BJ (cell line): ENCODE measurements around the gene PDE4A. TPM values are rescaled to one million over a fixed set of nuclear protein-coding genes. Genes with fewer than 3 reads are reported as not detected.
A peak's percentile ranks its signal among the peaks of the same experiment; 100 is the strongest.

Experiments
- CTCF ChIA-PET: fragments of 350-600 bp; formaldehyde crosslinking; extraction: SDS; loops from one replicate; lab custom pipeline; 2021; ENCODE audit warnings: antibody characterized with exemption, inconsistent platforms; lab: Yijun Ruan, JAX
- POLR2A ChIA-PET: fragments of 300-600 bp; sonication (Branson Sonifier 250); formaldehyde crosslinking; extraction: SDS; loops from one replicate; lab custom pipeline; 2021; ENCODE audit warnings: antibody characterized with exemption; lab: Charles Lee
- DNase-seq: peaks from one replicate; pipeline ENCODE4 v3.0.0-alpha.2; 2011; ENCODE audit warnings: low read depth
- H3K27me3 ChIP-seq: 2 replicates; pipeline ENCODE4 v1.6.0; 2011; ENCODE audit warnings: low read length; ENCODE audit not compliant: control insufficient read depth, insufficient read depth
- H3K36me3 ChIP-seq: 2 replicates; pipeline ENCODE4 v1.5.1; 2011; ENCODE audit warnings: low read length; ENCODE audit not compliant: control insufficient read depth, insufficient read depth
- H3K4me3 ChIP-seq: 2 replicates; pipeline ENCODE4 v1.5.1; 2011; ENCODE audit warnings: low read depth, mild to moderate bottlenecking, control low read depth, low read length
- CTCF ChIP-seq: IDR thresholded peaks from 2 replicates; pipeline ENCODE4 v1.5.1; 2011; ENCODE audit warnings: low read depth, mild to moderate bottlenecking, control low read depth, inconsistent platforms, low read length, moderate library complexity; ENCODE audit not compliant: insufficient read depth
- polyA plus RNA-seq: library from polyadenylated mRNA; depleted of rRNA; stranded (reverse); fragments of >200 nt; gene quantifications from 2 replicates; pipeline ENCODE4 v1.2.3, GENCODE V29; 2011

Gene PDE4A
- polyA plus RNA-seq, 1 experiment: 4.2 TPM

- H3K36me3 ChIP-seq: no peaks in the 10 kb centered on the region
- H3K27me3 ChIP-seq: peaks cover 19% of the 10 kb centered on the region
- CTCF ChIA-PET: interaction anchor here (0.6 to 17.1 kb wide), 15 partner anchors 9 to 229 kb away, joined by 3 to 321 read pairs (median 4); partner anchors contain the start of gene CDC37
- TF ChIP-seq CTCF: peak; percentile 95
- no peak for DNase-seq
- H3K4me3 ChIP-seq: peak overlapping the region; percentile 27
- POLR2A ChIA-PET: no interaction called here
These were observed 3.8 kb downstream of the PDE4A start for GRCh38 chr19:10424011-10424637.

GRCh38 chr19:10427169-10427568, 6.8 kb downstream of the PDE4A start:
- no peak for TF ChIP-seq CTCF
- POLR2A ChIA-PET: no interaction called here

GRCh38 chr19:10428996-10429381, 8.7 kb downstream of the PDE4A start:
- no peak for DNase-seq
- Histone ChIP-seq H3K27me3 (peaks cover 7% of the 10 kb centered on the region), H3K4me3 (no peak overlapping the region), H3K36me3 (no peaks in the 10 kb centered on the region)
- CTCF ChIA-PET: interaction anchor here (0.7 to 17.1 kb wide), 6 partner anchors 12 to 582 kb away, joined by 3 to 321 read pairs (median 6); partner anchors contain the start of gene CDC37
- no peak for TF ChIP-seq CTCF
- POLR2A ChIA-PET: no interaction called here

More at GRCh38 chr19:10427169-10427568, 6.8 kb downstream of the PDE4A start:
- Histone ChIP-seq H3K4me3 (no peak overlapping the region), H3K36me3 (no peaks in the 10 kb centered on the region), H3K27me3 (peaks cover 10% of the 10 kb centered on the region)
- CTCF ChIA-PET: interaction anchor here (0.6 to 17.1 kb wide), 6 partner anchors 9 to 168 kb away, joined by 3 to 321 read pairs (median 6); partner anchors contain the start of gene CDC37
- DNase-seq: no peak

GRCh38 chr19:10430505-10431253, 10.3 kb downstream of the PDE4A start:
- Histone ChIP-seq H3K36me3 (peaks cover 2% of the 10 kb centered on the region; the same call in 1 of the 2 replicates), H3K27me3 (peaks cover 7% of the 10 kb centered on the region), H3K4me3 (peak overlapping the region; percentile 59)
- DNase-seq: no peak
- POLR2A ChIA-PET: no interaction called here
- CTCF ChIA-PET: interaction anchor here (0.6 to 6.5 kb wide), 6 partner anchors 14 to 57 kb away, joined by 3 to 69 read pairs (median 4); partner anchors contain the start of gene CDC37
- 0 out of 2 replicates have a peak, but pooled peaks have one; percentile 12 for TF ChIP-seq CTCF
